ENCODE results near the gene DACH1.

GRCh38 chr13:71875823-71876222, 8.8 kb upstream of the DACH1 start:
- TF ChIP-seq ZNF550 (CRISPR knock-in tag; IDR thresholded peaks at IDR 0.05; ENCODE audit: borderline replicate concordance) (no peak), POLR2AphosphoS5 (IDR thresholded peaks at IDR 0.05; ENCODE audit: low read depth, low read length) (no peak)

Data from HepG2 (cell line).